H9 (cell line): ENCODE results near the gene YPEL4. TPM values are rescaled to one million over a fixed set of nuclear protein-coding genes. Genes with fewer than 3 reads are reported as not detected.

ENCODE experiments used
- DNase-seq: peaks from one replicate; pipeline ENCODE4 v3.0.0-alpha.2; 2017
- H2AFZ ChIP-seq: one replicate; pipeline ENCODE4 v1.6.1; 2013; ENCODE audit warnings: mild to moderate bottlenecking, low read length, control low read depth, moderate library complexity
- H2AK5ac ChIP-seq: 2 replicates; pipeline ENCODE4 v1.6.1; 2013; ENCODE audit warnings: low read length, control low read depth, mixed read lengths; ENCODE audit not compliant: insufficient read length
- H2BK120ac ChIP-seq: one replicate; pipeline ENCODE4 v1.6.1; 2013; ENCODE audit warnings: low read depth, mild to moderate bottlenecking, low read length, control low read depth, inconsistent platforms; ENCODE audit not compliant: poor library complexity, severe bottlenecking
- H2BK12ac ChIP-seq: 2 replicates; pipeline ENCODE4 v1.6.1; 2013; ENCODE audit warnings: low read length, control low read depth, mixed read lengths, low read depth; ENCODE audit not compliant: insufficient read length
- H2BK15ac ChIP-seq: 2 replicates; pipeline ENCODE4 v1.6.1; 2013; ENCODE audit warnings: low read depth, low read length, control low read depth
- H2BK20ac ChIP-seq: one replicate; pipeline ENCODE4 v1.6.1; 2013; ENCODE audit warnings: low read depth, mild to moderate bottlenecking, low read length, control low read depth, inconsistent platforms; ENCODE audit not compliant: poor library complexity, severe bottlenecking
- H2BK5ac ChIP-seq: 2 replicates; pipeline ENCODE4 v1.6.1; 2013; ENCODE audit warnings: low read length, control low read depth, mixed read lengths; ENCODE audit not compliant: insufficient read length
- H3K14ac ChIP-seq: 2 replicates; pipeline ENCODE4 v1.6.1; 2013; ENCODE audit warnings: low read length, control low read depth; ENCODE audit not compliant: insufficient read depth
- H3K18ac ChIP-seq: 2 replicates; pipeline ENCODE4 v1.6.1; 2013; ENCODE audit warnings: low read depth, mild to moderate bottlenecking, mixed read lengths, low read length, control low read depth; ENCODE audit not compliant: insufficient read length
- H3K23ac ChIP-seq: 2 replicates; pipeline ENCODE4 v1.6.1; 2013; ENCODE audit warnings: low read length, control low read depth, mixed read lengths, low read depth; ENCODE audit not compliant: insufficient read length
- H3K23me2 ChIP-seq: 2 replicates; pipeline ENCODE4 v1.6.1; 2013; ENCODE audit warnings: low read depth, mild to moderate bottlenecking, mixed read lengths, low read length, control low read depth; ENCODE audit not compliant: insufficient read length, poor library complexity, severe bottlenecking
- H3K27ac ChIP-seq: 2 replicates; pipeline ENCODE4 v1.5.1; 2013; ENCODE audit warnings: low read length, control low read depth, mixed read lengths, low read depth; ENCODE audit not compliant: insufficient read length
- H3K27me3 ChIP-seq: 2 replicates; pipeline ENCODE4 v1.6.1; 2013; ENCODE audit warnings: low read length, control low read depth, inconsistent platforms; ENCODE audit not compliant: insufficient read depth
- H3K4ac ChIP-seq: 2 replicates; pipeline ENCODE4 v1.6.1; 2013; ENCODE audit warnings: low read depth, mild to moderate bottlenecking, control low read depth, inconsistent platforms, low read length, moderate library complexity
- H3K4me1 ChIP-seq: 2 replicates; pipeline ENCODE4 v1.6.1; 2013; ENCODE audit warnings: low read length, control low read depth, inconsistent platforms; ENCODE audit not compliant: insufficient read depth
- H3K4me2 ChIP-seq: 2 replicates; pipeline ENCODE4 v1.6.1; 2013; ENCODE audit warnings: low read length, control low read depth, mixed read lengths; ENCODE audit not compliant: insufficient read length, insufficient read depth
- H3K56ac ChIP-seq: 2 replicates; pipeline ENCODE4 v1.6.1; 2013; ENCODE audit warnings: low read depth, mild to moderate bottlenecking, mixed read lengths, low read length, control low read depth; ENCODE audit not compliant: insufficient read length
- H3K79me1 ChIP-seq: 2 replicates; pipeline ENCODE4 v1.6.1; 2013; ENCODE audit warnings: low read depth, mild to moderate bottlenecking, moderate library complexity, low read length, control low read depth, inconsistent platforms; ENCODE audit not compliant: insufficient read depth, poor library complexity, severe bottlenecking
- H3K79me2 ChIP-seq: 2 replicates; pipeline ENCODE4 v1.6.1; 2013; ENCODE audit warnings: low read length, control low read depth, inconsistent platforms; ENCODE audit not compliant: insufficient read depth
- H3K9ac ChIP-seq: 2 replicates; pipeline ENCODE4 v1.6.1; 2013; ENCODE audit warnings: low read length, control low read depth, mixed read lengths; ENCODE audit not compliant: insufficient read length; ENCODE audit errors: extremely low read depth
- H3K9me3 ChIP-seq: one replicate; pipeline ENCODE4 v1.6.1; 2013; ENCODE audit warnings: low read depth, low read length, inconsistent platforms; ENCODE audit not compliant: control insufficient read depth
- H3T11ph ChIP-seq: one replicate; pipeline ENCODE4 v1.6.1; 2013; ENCODE audit warnings: mild to moderate bottlenecking, low read length, control low read depth, inconsistent platforms
- H4K20me1 ChIP-seq: one replicate; pipeline ENCODE4 v1.6.1; 2013; ENCODE audit not compliant: control insufficient read depth, insufficient read length, insufficient read depth
- H4K5ac ChIP-seq: 2 replicates; pipeline ENCODE4 v1.6.1; 2013; ENCODE audit warnings: low read depth, mild to moderate bottlenecking, mixed read lengths, low read length, control low read depth; ENCODE audit not compliant: insufficient read length
- H4K8ac ChIP-seq: replicated peaks from 2 replicates; pipeline ENCODE4 v1.6.1; 2013; ENCODE audit warnings: low read length, control low read depth, mixed read lengths, low read depth; ENCODE audit not compliant: insufficient read length
- H4K91ac ChIP-seq: 2 replicates; pipeline ENCODE4 v1.6.1; 2013; ENCODE audit warnings: low read depth, mild to moderate bottlenecking, moderate library complexity, mixed read lengths, low read length, control low read depth; ENCODE audit not compliant: insufficient read length
- H3K27ac Mint-ChIP-seq, 3 experiments: 2 replicates in 2 of 3; 3 replicates in 1 of 3; pipeline ENCODE4 v1.8.0; 2020 to 2021; ENCODE audit warnings: mixed read lengths in 3 of 3, mild to moderate bottlenecking in 1 of 3, moderate library complexity in 1 of 3
- H3K27me3 Mint-ChIP-seq: 2 replicates; pipeline ENCODE4 v1.8.0; 2021; ENCODE audit warnings: low read depth, mild to moderate bottlenecking, moderate library complexity, mixed read lengths
- H3K36me3 Mint-ChIP-seq, 3 experiments: 2 replicates in 2 of 3; 3 replicates in 1 of 3; pipeline ENCODE4 v1.8.0; 2020 to 2021; ENCODE audit warnings: low read depth in 3 of 3, mixed read lengths in 3 of 3; ENCODE audit not compliant: insufficient read depth in 1 of 3
- H3K4me1 Mint-ChIP-seq, 2 experiments: 2 replicates each; pipeline ENCODE4 v1.8.0; 2020; ENCODE audit warnings: mixed read lengths in 2 of 2
- H3K4me3 Mint-ChIP-seq, 2 experiments: 2 replicates in 1 of 2; 3 replicates in 1 of 2; pipeline ENCODE4 v1.8.0; 2020 to 2021; ENCODE audit warnings: mild to moderate bottlenecking in 2 of 2, mixed read lengths in 2 of 2, moderate library complexity in 1 of 2
- H3K9me3 Mint-ChIP-seq, 2 experiments: 2 replicates in 1 of 2; 3 replicates in 1 of 2; pipeline ENCODE4 v1.8.0; 2020; ENCODE audit warnings: mild to moderate bottlenecking in 2 of 2, mixed read lengths in 2 of 2, moderate library complexity in 1 of 2
- WGBS: extraction: QIAGEN DNeasy Blood & Tissue Kit; methylation state at CpG from one replicate; pipeline ENCODE4 v1.1.7; 2013; ENCODE audit warnings: missing lambda C conversion rate, low lambda C conversion rate, mixed read lengths; ENCODE audit not compliant: insufficient read length; ENCODE audit errors: extremely low coverage; 5-methylcytosine and 5-hydroxymethylcytosine counted together
- total RNA-seq: library from RNA; stranded (reverse); gene quantifications from 2 replicates; pipeline ENCODE4 v1.2.1, GENCODE V29; 2021
- TF ChIP-seq, protein P1 (sequence below): fragments of 200-600 bp; sonication (generic); conservative IDR thresholded peaks from 3 replicates; pipeline ENCODE4 v1.8.0; 2021; ENCODE audit warnings: antibody characterized with exemption, mild to moderate bottlenecking

The YPEL4 gene
- total RNA-seq, 1 experiment from 2014 or later, result 0.13 TPM

DNA sequence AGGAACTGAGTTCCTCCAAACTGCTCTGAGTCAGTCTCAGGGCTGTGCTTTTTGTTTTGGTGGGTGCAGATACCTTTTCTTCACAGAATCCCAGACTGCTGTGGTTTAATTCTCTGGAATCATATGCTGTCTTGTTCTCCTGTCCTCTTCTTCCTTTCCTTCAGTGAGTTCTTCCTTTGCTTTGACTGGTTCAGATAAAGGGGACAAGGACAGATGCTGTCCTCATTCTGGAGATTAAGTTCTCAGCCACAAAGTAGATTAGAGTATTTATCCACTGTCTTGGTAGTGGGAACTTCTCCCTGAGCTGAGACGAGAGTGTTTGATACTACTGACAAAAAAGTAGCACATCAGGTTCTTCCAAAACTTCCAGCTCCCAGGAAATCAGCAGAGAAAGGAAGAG, 31.5 kb upstream of the YPEL4 start:
- H3K4me1 Mint-ChIP-seq, result peaks cover 8 to 10% of the 10 kb centered on the region in 2 experiments
- no peak overlapping the region for H3K18ac ChIP-seq
- no peak overlapping the region for H2BK5ac ChIP-seq
- no peak overlapping the region for H3K56ac ChIP-seq
- H3K4me1 ChIP-seq, result no peaks in the 10 kb centered on the region; the same call in 1 of the 2 replicates
- H2AK5ac ChIP-seq, result no peak overlapping the region
- no peaks in the 10 kb centered on the region for H4K20me1 ChIP-seq
- no peak overlapping the region for H3K27ac Mint-ChIP-seq
- no CpG with 5 or more reads among the region's 1 CpG for WGBS
- no peaks in the 10 kb centered on the region for H3K9me3 ChIP-seq
- H3K27me3 ChIP-seq, result no peaks in the 10 kb centered on the region
- no peak overlapping the region for H2AFZ ChIP-seq
- no peaks in the 10 kb centered on the region; a peak in 2 of 5 replicates for H3K9me3 Mint-ChIP-seq
- no peak overlapping the region for H2BK20ac ChIP-seq
- TF ChIP-seq, protein P1, sequence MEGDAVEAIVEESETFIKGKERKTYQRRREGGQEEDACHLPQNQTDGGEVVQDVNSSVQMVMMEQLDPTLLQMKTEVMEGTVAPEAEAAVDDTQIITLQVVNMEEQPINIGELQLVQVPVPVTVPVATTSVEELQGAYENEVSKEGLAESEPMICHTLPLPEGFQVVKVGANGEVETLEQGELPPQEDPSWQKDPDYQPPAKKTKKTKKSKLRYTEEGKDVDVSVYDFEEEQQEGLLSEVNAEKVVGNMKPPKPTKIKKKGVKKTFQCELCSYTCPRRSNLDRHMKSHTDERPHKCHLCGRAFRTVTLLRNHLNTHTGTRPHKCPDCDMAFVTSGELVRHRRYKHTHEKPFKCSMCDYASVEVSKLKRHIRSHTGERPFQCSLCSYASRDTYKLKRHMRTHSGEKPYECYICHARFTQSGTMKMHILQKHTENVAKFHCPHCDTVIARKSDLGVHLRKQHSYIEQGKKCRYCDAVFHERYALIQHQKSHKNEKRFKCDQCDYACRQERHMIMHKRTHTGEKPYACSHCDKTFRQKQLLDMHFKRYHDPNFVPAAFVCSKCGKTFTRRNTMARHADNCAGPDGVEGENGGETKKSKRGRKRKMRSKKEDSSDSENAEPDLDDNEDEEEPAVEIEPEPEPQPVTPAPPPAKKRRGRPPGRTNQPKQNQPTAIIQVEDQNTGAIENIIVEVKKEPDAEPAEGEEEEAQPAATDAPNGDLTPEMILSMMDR, result no peak
- no peak overlapping the region for H4K8ac ChIP-seq
- no peak overlapping the region for H3K9ac ChIP-seq
- H3T11ph ChIP-seq, result no peak overlapping the region
- no peak overlapping the region for H3K14ac ChIP-seq
- no peak overlapping the region for H3K4me3 Mint-ChIP-seq
- no peak overlapping the region for H4K91ac ChIP-seq
- H3K36me3 Mint-ChIP-seq, result peaks cover 26 to 61% (median 40%) of the 10 kb centered on the region in 3 experiments
- no peak overlapping the region for H4K5ac ChIP-seq
- no peak overlapping the region for H2BK120ac ChIP-seq
- no peak overlapping the region for H3K4ac ChIP-seq
- H3K23me2 ChIP-seq, result no peaks in the 10 kb centered on the region
- H3K79me2 ChIP-seq, result peaks cover 10% of the 10 kb centered on the region; the same call in 1 of the 2 replicates
- peaks cover 7% of the 10 kb centered on the region for H3K79me1 ChIP-seq
- DNase-seq, result no peak
- no peak overlapping the region for H3K23ac ChIP-seq
- no peak overlapping the region for H3K27ac ChIP-seq
- H2BK15ac ChIP-seq, result no peak overlapping the region
- no peak overlapping the region for H3K4me2 ChIP-seq
- no peak overlapping the region for H2BK12ac ChIP-seq
- no peaks in the 10 kb centered on the region for H3K27me3 Mint-ChIP-seq
